Activated T-cell treated with anti-CD3 and anti-CD28 coated beads, Interleukin-2, amount 50 U/mL, for 4 hours (primary cell): ENCODE results near the gene GTF2F1. TPM values are rescaled to one million over a fixed set of nuclear protein-coding genes. Genes with fewer than 3 reads are reported as not detected.
A peak's percentile ranks its signal among the peaks of the same experiment; 100 is the strongest.

ENCODE experiments used
- ATAC-seq, 2 donors: fragments of 200-7000 bp; cut with Tn5 transposase; one replicate each; pipeline ENCODE4 v1.10.0; 2021
- DNase-seq: peaks from one replicate; pipeline ENCODE4 v3.0.0-alpha.2; 2020
- H3K27me3 Mint-ChIP-seq: one replicate; pipeline ENCODE4 v1.8.0; 2021; ENCODE audit warnings: low read depth, mixed read lengths
- H3K36me3 Mint-ChIP-seq: one replicate; pipeline ENCODE4 v1.8.0; 2022; ENCODE audit warnings: mixed read lengths; ENCODE audit not compliant: insufficient read depth
- H3K4me1 Mint-ChIP-seq: one replicate; pipeline ENCODE4 v1.8.0; 2021; ENCODE audit warnings: low read depth, mixed read lengths
- H3K4me3 Mint-ChIP-seq: one replicate; pipeline ENCODE4 v1.8.0; 2021; ENCODE audit warnings: mild to moderate bottlenecking, moderate library complexity, mixed read lengths
- H3K9me3 Mint-ChIP-seq: one replicate; pipeline ENCODE4 v1.8.0; 2021; ENCODE audit warnings: mixed read lengths
- total RNA-seq, 3 donors: library from RNA; stranded (reverse); gene quantifications; one replicate each; pipeline ENCODE4 v1.2.1, GENCODE V29; 2021

Gene GTF2F1
- total RNA-seq, 3 donors from 2014 or later, result 68.6 to 77.9 (median 75.1) TPM

DNA sequence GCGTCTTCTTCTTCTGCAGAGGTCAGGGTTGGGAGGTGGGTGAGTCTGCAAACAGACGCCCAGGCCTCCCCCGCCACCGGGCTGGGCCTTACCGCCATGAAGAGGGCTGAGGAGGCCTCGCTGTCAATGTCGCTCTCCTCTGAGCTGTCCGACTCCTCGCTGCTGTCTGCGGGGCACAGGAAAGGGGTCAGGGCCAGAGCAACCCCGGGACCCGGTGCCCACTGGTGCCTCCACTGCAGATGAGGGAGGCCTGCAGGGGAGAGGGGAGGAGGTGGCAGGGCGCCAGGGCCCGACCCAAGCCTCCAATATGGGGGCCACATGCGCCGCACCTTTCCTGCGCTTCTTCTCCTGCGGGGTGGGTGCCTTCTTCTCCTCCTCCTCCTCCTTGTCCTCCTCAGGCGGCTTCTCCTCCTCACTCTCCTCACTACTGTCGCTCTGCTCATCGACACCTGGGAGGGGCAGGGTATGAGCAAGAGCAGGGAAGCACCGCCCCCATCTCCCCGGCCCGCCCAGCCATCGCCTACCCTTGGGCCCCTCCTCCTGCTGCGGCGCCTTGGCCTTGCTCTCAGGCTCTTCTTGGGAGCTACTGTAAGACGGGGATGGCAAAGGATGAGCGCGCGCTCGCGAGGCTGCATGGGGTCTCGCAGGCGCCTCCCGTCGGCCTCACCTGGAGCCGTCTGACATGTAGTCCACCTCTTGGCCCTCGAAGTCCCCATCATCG is 11.8 kb downstream of the GTF2F1 start:
- H3K36me3 Mint-ChIP-seq, result peaks cover 35% of the 10 kb centered on the region
- H3K4me3 Mint-ChIP-seq, result no peak overlapping the region

GRCh38 chr19:6379744-6380143 is 13.2 kb downstream of the GTF2F1 start:
- ATAC-seq, result no peak
- Mint-ChIP-seq H3K4me3 (no peak overlapping the region), H3K9me3 (no peaks in the 10 kb centered on the region), H3K4me1 (no peaks in the 10 kb centered on the region), H3K36me3 (peaks cover 27% of the 10 kb centered on the region), H3K27me3 (no peaks in the 10 kb centered on the region)
- DNase-seq, result no peak

More for the DNA sequence above, 11.8 kb downstream of the GTF2F1 start:
- ATAC-seq (no peak), DNase-seq (no peak)
- no peaks in the 10 kb centered on the region for H3K4me1 Mint-ChIP-seq
- no peaks in the 10 kb centered on the region for H3K27me3 Mint-ChIP-seq
- no peaks in the 10 kb centered on the region for H3K9me3 Mint-ChIP-seq

DNA sequence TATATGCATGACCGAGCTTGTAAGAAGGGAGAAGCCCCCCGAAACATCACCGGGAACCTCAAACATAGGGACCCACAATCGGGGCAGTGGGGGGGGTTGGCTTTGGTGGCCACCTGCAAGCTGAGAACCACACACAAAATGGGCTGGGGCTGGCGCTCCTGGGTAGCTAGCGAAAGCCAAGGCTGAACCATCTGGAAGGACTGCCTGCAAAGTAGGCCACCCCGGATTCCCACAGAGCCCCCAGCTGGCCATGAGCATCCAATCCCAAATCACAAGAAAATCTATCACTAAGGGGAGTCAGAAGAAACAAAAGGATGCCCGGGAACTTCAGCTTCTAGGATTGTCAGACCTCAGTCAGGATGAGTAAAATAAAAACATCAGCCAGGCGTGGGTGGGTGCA is 14.5 kb downstream of the GTF2F1 start:
- no peaks in the 10 kb centered on the region for H3K9me3 Mint-ChIP-seq
- H3K36me3 Mint-ChIP-seq, result peaks cover 27% of the 10 kb centered on the region
- H3K4me3 Mint-ChIP-seq, result no peak overlapping the region
- ATAC-seq, result no peak
- peaks cover 4% of the 10 kb centered on the region for H3K4me1 Mint-ChIP-seq
- no peaks in the 10 kb centered on the region for H3K27me3 Mint-ChIP-seq
- DNase-seq, result no peak

GRCh38 chr19:6378041-6378440 is 14.9 kb downstream of the GTF2F1 start:
- ATAC-seq (no peak), DNase-seq (no peak)
- H3K36me3 Mint-ChIP-seq, result peaks cover 24% of the 10 kb centered on the region
- peaks cover 4% of the 10 kb centered on the region for H3K4me1 Mint-ChIP-seq
- H3K9me3 Mint-ChIP-seq, result no peaks in the 10 kb centered on the region
- H3K4me3 Mint-ChIP-seq, result no peak overlapping the region
- no peaks in the 10 kb centered on the region for H3K27me3 Mint-ChIP-seq

GRCh38 chr19:6376512-6377190 is 16.3 kb downstream of the GTF2F1 start:
- Mint-ChIP-seq H3K4me3 (no peak overlapping the region), H3K4me1 (peaks cover 8% of the 10 kb centered on the region)

GRCh38 chr19:6375411-6376010 is 17.5 kb downstream of the GTF2F1 start, which contains the start of gene PSPN:
TSS of gene PSPN (minus strand) at chr19:6375933. CDS start at chr19:6375849, 84 bp downstream.
- DNase-seq, result no peak
- no peak for ATAC-seq
- peaks cover 10% of the 10 kb centered on the region for H3K36me3 Mint-ChIP-seq
- H3K4me3 Mint-ChIP-seq, result no peak within 1 kb of the TSS
- H3K4me1 Mint-ChIP-seq, result peaks cover 8% of the 10 kb centered on the region
- no peaks in the 10 kb centered on the region for H3K27me3 Mint-ChIP-seq
- H3K9me3 Mint-ChIP-seq, result no peaks in the 10 kb centered on the region

More at GRCh38 chr19:6376512-6377190, 16.3 kb downstream of the GTF2F1 start:
- no peaks in the 10 kb centered on the region for H3K27me3 Mint-ChIP-seq
- DNase-seq (no peak), ATAC-seq (no peak)
- peaks cover 18% of the 10 kb centered on the region for H3K36me3 Mint-ChIP-seq
- no peaks in the 10 kb centered on the region for H3K9me3 Mint-ChIP-seq

GRCh38 chr19:6374711-6375410 is 18.1 kb downstream of the GTF2F1 start:
- no peak for DNase-seq
- Mint-ChIP-seq H3K27me3 (no peaks in the 10 kb centered on the region), H3K9me3 (no peaks in the 10 kb centered on the region), H3K4me1 (peaks cover 8% of the 10 kb centered on the region), H3K4me3 (no peak overlapping the region), H3K36me3 (peaks cover 5% of the 10 kb centered on the region)
- ATAC-seq, result no peak

- Mint-ChIP-seq H3K36me3 (peaks cover 5% of the 10 kb centered on the region), H3K4me3 (no peak overlapping the region), H3K27me3 (no peaks in the 10 kb centered on the region), H3K9me3 (no peaks in the 10 kb centered on the region), H3K4me1 (peaks cover 10% of the 10 kb centered on the region)
- ATAC-seq, result no peak
- no peak for DNase-seq
Observed at GRCh38 chr19:6374161-6374709, 18.7 kb downstream of the GTF2F1 start.

DNA sequence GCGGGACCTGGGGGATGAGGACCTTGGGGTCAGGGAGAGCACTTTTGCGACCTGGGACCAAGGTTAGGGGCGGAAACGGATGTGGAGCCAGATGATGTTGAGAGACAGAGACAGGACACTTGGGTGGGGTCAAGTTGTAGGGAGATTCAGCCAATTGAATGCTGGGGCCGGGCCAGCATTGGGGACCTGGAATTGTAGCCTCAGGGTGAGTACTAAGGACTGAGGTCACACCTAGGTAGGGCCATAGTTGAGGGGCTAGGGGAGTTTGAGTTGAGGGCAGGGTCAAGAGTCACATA is 19.2 kb downstream of the GTF2F1 start:
- Mint-ChIP-seq H3K36me3 (peaks cover 9% of the 10 kb centered on the region), H3K27me3 (no peaks in the 10 kb centered on the region), H3K9me3 (no peaks in the 10 kb centered on the region), H3K4me1 (peaks cover 10% of the 10 kb centered on the region), H3K4me3 (peak overlapping the region; percentile 86)
- no peak for DNase-seq
- ATAC-seq, result no peak

GRCh38 chr19:6373096-6373812 is 19.7 kb downstream of the GTF2F1 start:
- Mint-ChIP-seq H3K9me3 (no peaks in the 10 kb centered on the region), H3K4me3 (peak overlapping the region; percentile 86)

GRCh38 chr19:6372594-6373095 is 20.3 kb downstream of the GTF2F1 start, which contains the start of gene ALKBH7:
TSS of gene ALKBH7 (plus strand) at chr19:6372794. CDS start at chr19:6372821, 27 bp downstream.
- peak; percentile 83 to 84 for ATAC-seq
- H3K4me1 Mint-ChIP-seq, result peaks cover 10% of the 10 kb centered on the region
- DNase-seq, result peak; percentile 92
- H3K4me3 Mint-ChIP-seq, result peak within 1 kb of the TSS; percentile 86
- peaks cover 12% of the 10 kb centered on the region for H3K36me3 Mint-ChIP-seq
- H3K9me3 Mint-ChIP-seq, result no peaks in the 10 kb centered on the region
- no peaks in the 10 kb centered on the region for H3K27me3 Mint-ChIP-seq

More at GRCh38 chr19:6373096-6373812, 19.7 kb downstream of the GTF2F1 start:
- Mint-ChIP-seq H3K4me1 (peaks cover 10% of the 10 kb centered on the region), H3K27me3 (no peaks in the 10 kb centered on the region), H3K36me3 (peaks cover 8% of the 10 kb centered on the region)
- peak; percentile 69 to 74 for ATAC-seq
- peak; percentile 99 for DNase-seq

- Mint-ChIP-seq H3K4me3 (no peak overlapping the region), H3K36me3 (peaks cover 16% of the 10 kb centered on the region), H3K9me3 (no peaks in the 10 kb centered on the region), H3K4me1 (peaks cover 18% of the 10 kb centered on the region), H3K27me3 (no peaks in the 10 kb centered on the region)
- DNase-seq (no peak), ATAC-seq (no peak)
Observed at GRCh38 chr19:6364353-6364752, 28.6 kb downstream of the GTF2F1 start.

DNA sequence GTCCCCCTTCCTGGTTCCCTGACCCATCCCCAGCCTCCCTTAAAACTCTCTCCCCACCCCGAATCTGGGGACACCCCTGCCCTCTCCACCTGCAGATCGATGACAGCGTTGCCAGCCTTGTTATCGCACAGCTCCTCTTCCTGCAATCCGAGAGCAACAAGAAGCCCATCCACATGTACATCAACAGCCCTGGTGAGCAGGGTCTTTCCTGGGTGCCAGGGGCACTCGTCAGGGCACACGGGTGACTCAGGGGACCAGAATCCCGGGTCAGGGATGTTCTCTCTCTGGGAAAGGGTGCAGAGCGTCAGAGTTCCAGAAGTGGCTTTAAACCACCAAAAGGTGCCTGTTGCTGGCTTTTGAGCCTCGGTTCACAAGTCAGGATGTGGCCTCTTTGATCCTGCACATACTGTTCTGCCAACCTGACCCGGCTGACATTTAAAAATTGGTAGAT is 30.6 kb downstream of the GTF2F1 start:
- Mint-ChIP-seq H3K9me3 (no peaks in the 10 kb centered on the region), H3K4me1 (peaks cover 17% of the 10 kb centered on the region), H3K36me3 (peaks cover 6% of the 10 kb centered on the region), H3K27me3 (no peaks in the 10 kb centered on the region), H3K4me3 (peak overlapping the region; percentile 95)
- DNase-seq (peak; percentile 28), ATAC-seq (no peak)
